Epithelial cell of alveolus of lung (primary cell): ENCODE measurements around the gene IGDCC3. TPM values are rescaled to one million over a fixed set of nuclear protein-coding genes. Genes with fewer than 3 reads are reported as not detected.

Experiments
- total RNA-seq: library from RNA; depleted of rRNA; stranded (reverse); fragments of >200 nt; gene quantifications from 2 replicates; pipeline ENCODE4 v1.2.1, GENCODE V29; 2015

IGDCC3 gene
- 0.08 TPM in 1 of 2 replicates, not detected in the other for total RNA-seq

GRCh38 chr15:65377976-65378366 is at the start of gene IGDCC3:
Gene IGDCC3, minus strand, starts transcription at chr15:65378002. Its CDS starts 214 bp downstream, at chr15:65377788.

GRCh38 chr15:65304381-65305149 is 73.2 kb downstream of the IGDCC3 start, which contains the start of gene RNU5B-1:
Gene RNU5B-1, plus strand, starts transcription at chr15:65304677.

GRCh38 chr15:65286704-65287519 is 90.9 kb downstream of the IGDCC3 start, which contains the start of gene PARP16:
Gene PARP16, minus strand, starts transcription at chr15:65286883. Its CDS starts 457 bp downstream, at chr15:65286426.

Other genes with a start within 250 kb of the IGDCC3 start
- gene PDCD7, start 244.2 kb downstream of the IGDCC3 start, total RNA-seq, result 27.1 and 27.9 TPM in 2 replicates
- gene CLPX, start 192.7 kb downstream of the IGDCC3 start, total RNA-seq, result 18.5 and 49.7 TPM in 2 replicates
- gene CILP, start 166.5 kb downstream of the IGDCC3 start, total RNA-seq, result under 0.01 and 0.08 TPM in 2 replicates
- 4.4 and 8.5 TPM in 2 replicates for gene PARP16, start 91.1 kb downstream of the IGDCC3 start, total RNA-seq
- not detected in 2 replicates for gene RNU5A-1, start 82.0 kb downstream of the IGDCC3 start, total RNA-seq
- not detected in 2 replicates for gene RNU5B-1, start 73.3 kb downstream of the IGDCC3 start, total RNA-seq
- 0.88 and 4.7 TPM in 2 replicates for gene IGDCC4, start 44.9 kb upstream of the IGDCC3 start, total RNA-seq
- 25.3 and 25.6 TPM in 2 replicates for gene DPP8, start 139.7 kb upstream of the IGDCC3 start, total RNA-seq
- gene HACD3, start 152.5 kb upstream of the IGDCC3 start, total RNA-seq, result 64.4 and 74.7 TPM in 2 replicates
- gene INTS14, start 233.1 kb upstream of the IGDCC3 start, total RNA-seq, result 29.9 and 50.4 TPM in 2 replicates
- gene SLC24A1, start 243.9 kb upstream of the IGDCC3 start, total RNA-seq, result 4.3 and 13.0 TPM in 2 replicates